GM20000 (cell line): ENCODE data around the gene PRUNE2.

Source experiments
- DNase-seq: peaks from one replicate; pipeline ENCODE4 v3.0.0; 2012; ENCODE audit warnings: low spot score
- TF ChIP-seq, protein P1 (sequence below): IDR thresholded peaks from 2 replicates; pipeline ENCODE4 v1.5.1; 2012; ENCODE audit warnings: mild to moderate bottlenecking, control low read depth; ENCODE audit errors: extremely low read depth, missing control alignments

PRUNE2 gene

DNA sequence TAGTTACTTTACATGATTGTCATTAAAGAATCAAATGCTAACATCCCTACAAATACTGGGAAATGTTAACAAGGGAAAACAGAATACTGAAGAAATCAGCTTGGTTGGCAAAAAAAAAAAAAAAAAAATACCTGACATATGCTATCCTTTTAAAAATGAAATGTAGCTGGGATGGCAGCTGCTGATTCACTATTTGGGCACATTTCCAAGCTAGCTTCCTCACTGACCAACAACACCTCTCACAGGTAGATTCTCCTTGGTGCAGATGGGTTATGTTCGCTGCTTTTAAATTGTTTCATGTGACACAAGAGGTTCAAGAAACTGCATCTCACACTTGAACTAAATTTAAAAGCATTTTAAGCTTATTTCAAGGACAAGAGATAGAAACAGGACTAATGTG lies 6.1 kb upstream of the PRUNE2 start:
- no peak for DNase-seq
- TF ChIP-seq, protein P1, sequence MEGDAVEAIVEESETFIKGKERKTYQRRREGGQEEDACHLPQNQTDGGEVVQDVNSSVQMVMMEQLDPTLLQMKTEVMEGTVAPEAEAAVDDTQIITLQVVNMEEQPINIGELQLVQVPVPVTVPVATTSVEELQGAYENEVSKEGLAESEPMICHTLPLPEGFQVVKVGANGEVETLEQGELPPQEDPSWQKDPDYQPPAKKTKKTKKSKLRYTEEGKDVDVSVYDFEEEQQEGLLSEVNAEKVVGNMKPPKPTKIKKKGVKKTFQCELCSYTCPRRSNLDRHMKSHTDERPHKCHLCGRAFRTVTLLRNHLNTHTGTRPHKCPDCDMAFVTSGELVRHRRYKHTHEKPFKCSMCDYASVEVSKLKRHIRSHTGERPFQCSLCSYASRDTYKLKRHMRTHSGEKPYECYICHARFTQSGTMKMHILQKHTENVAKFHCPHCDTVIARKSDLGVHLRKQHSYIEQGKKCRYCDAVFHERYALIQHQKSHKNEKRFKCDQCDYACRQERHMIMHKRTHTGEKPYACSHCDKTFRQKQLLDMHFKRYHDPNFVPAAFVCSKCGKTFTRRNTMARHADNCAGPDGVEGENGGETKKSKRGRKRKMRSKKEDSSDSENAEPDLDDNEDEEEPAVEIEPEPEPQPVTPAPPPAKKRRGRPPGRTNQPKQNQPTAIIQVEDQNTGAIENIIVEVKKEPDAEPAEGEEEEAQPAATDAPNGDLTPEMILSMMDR = no peak

DNA sequence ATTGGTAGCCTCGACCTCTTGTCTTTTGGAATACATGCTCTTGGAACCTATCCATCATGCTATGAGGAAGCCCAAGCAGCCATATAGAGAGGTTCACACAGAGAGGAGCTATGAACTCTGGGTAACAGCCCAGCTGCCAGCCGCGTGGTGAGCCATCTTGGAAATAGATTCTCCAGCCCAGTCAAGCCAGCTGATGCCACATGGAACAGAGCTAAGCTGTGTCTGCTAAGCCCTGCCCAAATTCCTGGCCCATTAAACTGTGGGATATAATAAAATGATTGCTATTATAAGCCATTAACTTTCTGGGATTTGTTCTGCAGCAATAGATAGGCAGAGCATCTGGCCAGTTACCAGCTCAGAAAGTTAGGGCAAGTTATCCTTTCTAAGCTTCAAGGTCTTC lies 4.9 kb upstream of the PRUNE2 start:
- DNase-seq = no peak
- TF ChIP-seq, protein P1 = no peak

DNA sequence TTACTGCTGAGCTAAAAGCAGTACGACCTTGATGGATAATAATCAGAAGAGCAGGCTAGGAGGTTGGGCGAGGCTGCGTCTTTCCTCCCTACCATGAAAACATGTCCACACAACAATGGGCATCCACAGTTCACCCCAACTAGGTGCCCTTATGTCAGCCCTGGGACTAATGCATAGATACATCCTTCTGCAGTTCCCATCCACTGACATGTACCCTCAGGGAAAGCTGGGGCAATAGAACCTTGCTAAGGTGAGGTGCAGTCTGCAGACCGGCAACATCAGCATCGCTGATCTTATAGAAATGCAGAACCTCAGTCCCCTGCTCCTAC lies 697 bp upstream of the PRUNE2 start:
- TF ChIP-seq, protein P1 = no peak
- DNase-seq = no peak

DNA sequence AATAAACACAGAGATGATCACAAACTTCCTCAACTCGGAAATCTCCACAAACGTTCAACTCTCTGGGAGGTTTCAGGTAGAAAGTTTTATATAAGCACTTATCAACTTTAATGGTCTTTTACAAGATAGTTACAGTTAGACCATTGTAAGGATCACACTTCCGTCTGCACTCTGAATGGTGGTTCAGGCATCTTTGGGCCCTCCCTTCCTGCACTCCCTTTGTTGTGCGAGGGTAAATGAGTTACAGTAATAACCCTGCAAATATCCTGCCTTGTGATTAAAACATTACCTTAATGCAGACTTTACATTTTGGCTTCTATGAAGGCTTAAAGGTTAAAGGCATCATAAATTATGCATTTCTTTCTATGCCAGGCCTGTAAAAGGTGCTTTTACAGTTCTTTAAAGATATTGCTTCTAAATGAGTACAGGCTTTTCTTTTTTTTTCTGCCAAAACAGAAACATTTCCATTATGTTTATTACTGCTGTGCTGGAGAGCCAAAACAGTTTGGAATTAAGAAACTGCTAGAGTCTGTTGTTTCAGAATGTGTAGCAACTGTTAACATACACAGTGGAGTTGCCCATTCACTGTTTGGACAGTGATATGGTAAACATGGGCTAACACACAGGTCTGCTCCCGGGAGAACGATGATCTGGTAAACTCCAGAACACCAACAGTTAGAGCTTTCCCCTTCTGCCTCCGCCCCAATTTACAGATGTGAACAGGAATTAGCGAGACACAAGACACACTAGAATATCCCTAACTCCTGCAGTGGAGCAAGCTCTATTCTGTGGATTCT lies 1.1 kb downstream of the PRUNE2 start:
- DNase-seq = no peak

DNA sequence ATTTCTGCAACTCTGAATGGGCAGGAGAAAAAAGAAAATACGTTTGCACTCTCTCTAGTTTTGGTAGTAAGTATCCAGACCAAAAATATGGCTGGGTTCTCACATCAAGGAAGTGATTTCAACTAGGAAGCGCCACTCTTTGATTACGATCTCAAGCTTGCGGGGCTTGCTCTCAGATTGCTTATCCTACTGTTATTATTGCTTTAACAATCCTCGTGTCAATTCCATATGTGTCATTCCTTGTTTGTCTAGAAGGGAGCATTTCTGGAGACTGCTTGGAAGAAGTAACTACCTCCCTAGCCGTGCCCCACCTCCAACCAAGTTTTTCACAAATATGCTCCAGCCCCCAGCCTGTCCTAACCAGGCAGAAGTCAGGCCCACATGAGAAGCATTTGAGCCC lies 3.5 kb downstream of the PRUNE2 start:
- no peak for DNase-seq
- TF ChIP-seq, protein P1 = no peak

More for the DNA sequence above, 1.1 kb downstream of the PRUNE2 start:
- TF ChIP-seq, protein P1 = no peak

DNA sequence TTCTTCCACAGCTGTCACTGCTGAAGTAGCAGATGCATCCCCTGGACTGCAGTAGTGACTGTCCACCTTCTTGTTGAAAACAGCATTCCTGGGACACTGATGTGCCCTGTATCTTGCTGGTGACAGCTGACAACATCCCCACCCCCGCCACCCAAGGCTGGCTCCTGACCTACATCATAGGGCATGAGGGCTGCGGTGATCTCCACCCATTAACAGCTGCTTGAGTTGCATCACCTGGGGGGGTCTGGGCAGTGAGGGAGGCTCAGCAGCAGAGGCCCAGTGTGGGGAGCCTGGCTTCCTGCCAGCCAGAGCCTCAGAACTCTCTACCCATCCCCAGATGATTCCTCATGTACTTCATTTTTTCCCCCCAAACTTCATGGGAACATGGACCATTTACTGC lies 4.1 kb downstream of the PRUNE2 start:
- TF ChIP-seq, protein P1 = no peak
- DNase-seq = no peak

DNA sequence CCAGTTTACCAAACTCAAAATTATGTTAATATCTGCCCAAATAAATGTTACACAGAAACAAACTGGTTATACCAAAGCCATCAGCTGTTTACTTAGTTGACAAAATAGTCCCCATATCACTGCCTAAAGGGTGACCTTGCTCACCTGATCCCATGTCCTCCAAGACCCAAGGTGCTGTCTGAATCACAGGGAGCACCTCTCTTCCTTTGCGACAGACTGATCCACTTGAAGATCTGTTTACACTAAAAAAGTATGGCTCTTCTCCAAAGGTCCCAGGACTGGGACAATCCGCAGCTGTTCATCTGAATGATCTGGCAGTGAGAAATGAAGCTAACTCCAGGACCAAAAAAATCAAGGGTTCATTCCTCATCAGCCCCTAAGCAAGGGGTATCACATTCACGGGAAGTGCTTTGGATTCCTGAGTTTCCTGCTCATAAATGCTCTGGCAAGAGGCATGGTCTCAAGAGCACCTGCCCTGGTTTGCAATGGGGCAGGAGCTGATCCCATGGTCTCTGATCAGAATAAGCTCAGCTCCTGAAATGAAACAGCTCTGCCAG lies 5.0 kb downstream of the PRUNE2 start:
- TF ChIP-seq, protein P1 = no peak
- DNase-seq = no peak
